GM18511 (cell line): Measurements from ENCODE around the gene RAPGEF1.

Experiments
- ATAC-seq: cut with Tn5 transposase; IDR thresholded peaks from one replicate; pipeline ENCODE4 v1.9.1; 2021; ENCODE audit warnings: mild to moderate bottlenecking, moderate library complexity; ENCODE audit not compliant: unreplicated experiment

Gene RAPGEF1

GRCh38 chr9:131611586-131612315, 128.1 kb downstream of the RAPGEF1 start:
- ATAC-seq = no peak

GRCh38 chr9:131610231-131610761, 129.6 kb downstream of the RAPGEF1 start:
- ATAC-seq = no peak

GRCh38 chr9:131609099-131609830, 130.6 kb downstream of the RAPGEF1 start:
- no peak for ATAC-seq

GRCh38 chr9:131608493-131609037, 131.3 kb downstream of the RAPGEF1 start:
- no peak for ATAC-seq

GRCh38 chr9:131607591-131607990, 132.3 kb downstream of the RAPGEF1 start:
- ATAC-seq = no peak

GRCh38 chr9:131606896-131607567, 132.8 kb downstream of the RAPGEF1 start:
- ATAC-seq = no peak

GRCh38 chr9:131605770-131606590, 133.9 kb downstream of the RAPGEF1 start:
- no peak for ATAC-seq

- ATAC-seq = no peak
Measured at GRCh38 chr9:131603711-131604439, 136.0 kb downstream of the RAPGEF1 start.

GRCh38 chr9:131603199-131603598, 136.7 kb downstream of the RAPGEF1 start:
- no peak for ATAC-seq

- ATAC-seq = no peak
Measured at GRCh38 chr9:131601683-131602181, 138.1 kb downstream of the RAPGEF1 start.

GRCh38 chr9:131598121-131598520, 141.8 kb downstream of the RAPGEF1 start:
- ATAC-seq = no peak

GRCh38 chr9:131597246-131597645, 142.6 kb downstream of the RAPGEF1 start:
- no peak for ATAC-seq

GRCh38 chr9:131596430-131596743, 143.5 kb downstream of the RAPGEF1 start:
- no peak for ATAC-seq

- no peak for ATAC-seq
Measured at GRCh38 chr9:131595696-131596429, 144.0 kb downstream of the RAPGEF1 start.

- no peak for ATAC-seq
Measured at GRCh38 chr9:131594906-131595665, 144.8 kb downstream of the RAPGEF1 start.

- ATAC-seq = no peak
Measured at GRCh38 chr9:131593936-131594665, 145.8 kb downstream of the RAPGEF1 start.

GRCh38 chr9:131593091-131593820, 146.6 kb downstream of the RAPGEF1 start:
- ATAC-seq = no peak
